GM18505 (cell line): ENCODE measurements around the gene PDK3.

Source experiments
- ATAC-seq: cut with Tn5 transposase; IDR thresholded peaks from one replicate; pipeline ENCODE4 v1.9.1; 2021; ENCODE audit not compliant: unreplicated experiment
- POLR2A ChIP-seq: IDR thresholded peaks from 4 replicates; pipeline ENCODE4 v1.6.1; 2011; ENCODE audit warnings: borderline replicate concordance; ENCODE audit not compliant: insufficient read depth, insufficient read length; ENCODE audit errors: extremely low read depth

The PDK3 gene

GRCh38 chrX:24464836-24465531 lies at the start of gene PDK3:
Gene PDK3 (plus strand): TSS chrX:24465286. CDS start chrX:24465456, 170 bp downstream.
- TF ChIP-seq POLR2A, result peak; percentile 76
- peak; percentile 96 for ATAC-seq

GRCh38 chrX:24415921-24416320 lies 49.2 kb upstream of the PDK3 start:
- no peak for TF ChIP-seq POLR2A
- no peak for ATAC-seq

GRCh38 chrX:24423960-24424359 lies 41.1 kb upstream of the PDK3 start:
- ATAC-seq, result no peak
- TF ChIP-seq POLR2A, result no peak

GRCh38 chrX:24424948-24425347 lies 40.1 kb upstream of the PDK3 start:
- no peak for TF ChIP-seq POLR2A

GRCh38 chrX:24425806-24426205 lies 39.3 kb upstream of the PDK3 start:
- no peak for ATAC-seq
- TF ChIP-seq POLR2A, result no peak

More at GRCh38 chrX:24424948-24425347, 40.1 kb upstream of the PDK3 start:
- ATAC-seq, result no peak

GRCh38 chrX:24426340-24426913 lies 38.7 kb upstream of the PDK3 start:
- no peak for TF ChIP-seq POLR2A
- ATAC-seq, result no peak

GRCh38 chrX:24426921-24427746 lies 38.0 kb upstream of the PDK3 start:
- no peak for ATAC-seq
- TF ChIP-seq POLR2A, result no peak

GRCh38 chrX:24427747-24428019 lies 37.4 kb upstream of the PDK3 start:
- ATAC-seq, result no peak
- no peak for TF ChIP-seq POLR2A

- no peak for TF ChIP-seq POLR2A
- ATAC-seq, result no peak
Measured at GRCh38 chrX:24428516-24428915, 36.6 kb upstream of the PDK3 start.

- no peak for TF ChIP-seq POLR2A
- ATAC-seq, result no peak
Measured at GRCh38 chrX:24435060-24435459, 30.0 kb upstream of the PDK3 start.

GRCh38 chrX:24443918-24444317 lies 21.2 kb upstream of the PDK3 start:
- ATAC-seq, result no peak
- no peak for TF ChIP-seq POLR2A

GRCh38 chrX:24444645-24445044 lies 20.4 kb upstream of the PDK3 start:
- no peak for ATAC-seq
- TF ChIP-seq POLR2A, result no peak

- ATAC-seq, result no peak
- TF ChIP-seq POLR2A, result no peak
Measured at GRCh38 chrX:24448762-24449250, 16.3 kb upstream of the PDK3 start.

- no peak for ATAC-seq
- TF ChIP-seq POLR2A, result no peak
Measured at GRCh38 chrX:24463077-24463476, 2.0 kb upstream of the PDK3 start.
